WERI-Rb-1 (cell line): ENCODE results near the gene USP17L27.
A peak's percentile ranks its signal among the peaks of the same experiment; 100 is the strongest.
"Not testable (repeated sequence)": the region's sequence is repeated elsewhere in the genome, so short reads cannot be mapped to it uniquely, and the experiment has no call there.

Experiments used
- DNase-seq: peaks from one replicate; pipeline ENCODE4 v3.0.0-alpha.2; 2020
- H3K27ac ChIP-seq: fragments of 250-450 bp; sonication (Bioruptor Pico); 2 replicates; pipeline ENCODE4 v1.5.1; 2020; ENCODE audit warnings: mild to moderate bottlenecking, moderate library complexity
- H3K27me3 ChIP-seq: fragments of 250-450 bp; sonication (Bioruptor Pico); 2 replicates; pipeline ENCODE4 v1.5.1; 2021; ENCODE audit warnings: mild to moderate bottlenecking, low read depth, moderate library complexity; ENCODE audit not compliant: insufficient read depth, severe bottlenecking
- H3K36me3 ChIP-seq: fragments of 250-450 bp; sonication (Bioruptor Pico); 2 replicates; pipeline ENCODE4 v1.5.1; 2020; ENCODE audit warnings: mild to moderate bottlenecking, moderate library complexity
- H3K4me3 ChIP-seq: 2 replicates; pipeline ENCODE4 v1.5.1; 2011; ENCODE audit warnings: low read depth, mild to moderate bottlenecking, control low read depth, low read length
- H3K9me3 ChIP-seq: fragments of 250-450 bp; sonication (Bioruptor Pico); 2 replicates; pipeline ENCODE4 v1.5.1; 2021; ENCODE audit warnings: mild to moderate bottlenecking, moderate library complexity; ENCODE audit not compliant: severe bottlenecking

The USP17L27 gene, protein sequence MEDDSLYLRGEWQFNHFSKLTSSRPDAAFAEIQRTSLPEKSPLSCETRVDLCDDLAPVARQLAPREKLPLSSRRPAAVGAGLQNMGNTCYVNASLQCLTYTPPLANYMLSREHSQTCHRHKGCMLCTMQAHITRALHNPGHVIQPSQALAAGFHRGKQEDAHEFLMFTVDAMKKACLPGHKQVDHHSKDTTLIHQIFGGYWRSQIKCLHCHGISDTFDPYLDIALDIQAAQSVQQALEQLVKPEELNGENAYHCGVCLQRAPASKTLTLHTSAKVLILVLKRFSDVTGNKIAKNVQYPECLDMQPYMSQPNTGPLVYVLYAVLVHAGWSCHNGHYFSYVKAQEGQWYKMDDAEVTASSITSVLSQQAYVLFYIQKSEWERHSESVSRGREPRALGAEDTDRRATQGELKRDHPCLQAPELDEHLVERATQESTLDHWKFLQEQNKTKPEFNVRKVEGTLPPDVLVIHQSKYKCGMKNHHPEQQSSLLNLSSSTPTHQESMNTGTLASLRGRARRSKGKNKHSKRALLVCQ

DNA sequence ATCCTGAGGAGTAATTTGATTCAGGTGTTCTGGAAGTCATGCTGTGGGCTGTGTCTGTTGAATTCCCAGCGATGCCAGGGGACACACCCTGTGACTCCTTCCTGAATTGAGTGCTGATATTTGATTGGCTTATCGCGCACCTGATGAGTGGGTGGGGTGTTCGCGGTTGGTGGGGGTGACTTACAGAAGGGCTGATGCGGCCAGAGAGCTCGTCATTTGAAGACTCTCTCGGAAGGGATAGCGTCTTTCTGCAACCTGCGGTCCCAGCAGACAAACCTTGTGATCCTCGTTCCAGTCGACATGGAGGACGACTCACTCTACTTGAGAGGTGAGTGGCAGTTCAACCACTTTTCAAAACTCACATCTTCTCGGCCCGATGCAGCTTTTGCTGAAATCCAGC is at the start of gene USP17L27:
Gene USP17L27, plus strand, starts transcription at position 301 of the 400 bp plus-strand sequence. Its CDS starts 0 bp downstream, at position 301.
- H3K9me3 ChIP-seq, DNase-seq, H3K27ac ChIP-seq, H3K36me3 ChIP-seq, H3K4me3 ChIP-seq, H3K27me3 ChIP-seq: not testable (repeated sequence)

- not testable (repeated sequence) for H3K36me3 ChIP-seq, H3K27ac ChIP-seq, DNase-seq, H3K4me3 ChIP-seq, H3K27me3 ChIP-seq, H3K9me3 ChIP-seq
Measured at GRCh38 chr4:9324191-9324590, 19.8 kb upstream of the USP17L27 start.

DNA sequence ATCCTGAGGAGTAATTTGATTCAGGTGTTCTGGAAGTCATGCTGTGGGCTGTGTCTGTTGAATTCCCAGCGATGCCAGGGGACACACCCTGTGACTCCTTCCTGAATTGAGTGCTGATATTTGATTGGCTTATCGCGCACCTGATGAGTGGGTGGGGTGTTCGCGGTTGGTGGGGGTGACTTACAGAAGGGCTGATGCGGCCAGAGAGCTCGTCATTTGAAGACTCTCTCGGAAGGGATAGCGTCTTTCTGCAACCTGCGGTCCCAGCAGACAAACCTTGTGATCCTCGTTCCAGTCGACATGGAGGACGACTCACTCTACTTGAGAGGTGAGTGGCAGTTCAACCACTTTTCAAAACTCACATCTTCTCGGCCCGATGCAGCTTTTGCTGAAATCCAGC is 19.1 kb upstream of the USP17L27 start, which contains the start of gene USP17L24:
Gene USP17L24, plus strand, starts transcription at position 301 of the 400 bp plus-strand sequence. Its CDS starts 0 bp downstream, at position 301.
- not testable (repeated sequence) for H3K27ac ChIP-seq, H3K4me3 ChIP-seq, H3K9me3 ChIP-seq, DNase-seq, H3K27me3 ChIP-seq, H3K36me3 ChIP-seq

DNA sequence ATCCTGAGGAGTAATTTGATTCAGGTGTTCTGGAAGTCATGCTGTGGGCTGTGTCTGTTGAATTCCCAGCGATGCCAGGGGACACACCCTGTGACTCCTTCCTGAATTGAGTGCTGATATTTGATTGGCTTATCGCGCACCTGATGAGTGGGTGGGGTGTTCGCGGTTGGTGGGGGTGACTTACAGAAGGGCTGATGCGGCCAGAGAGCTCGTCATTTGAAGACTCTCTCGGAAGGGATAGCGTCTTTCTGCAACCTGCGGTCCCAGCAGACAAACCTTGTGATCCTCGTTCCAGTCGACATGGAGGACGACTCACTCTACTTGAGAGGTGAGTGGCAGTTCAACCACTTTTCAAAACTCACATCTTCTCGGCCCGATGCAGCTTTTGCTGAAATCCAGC is 14.3 kb upstream of the USP17L27 start, which contains the start of gene USP17L25:
Gene USP17L25, plus strand, starts transcription at position 301 of the 400 bp plus-strand sequence. Its CDS starts 0 bp downstream, at position 301.
- H3K4me3 ChIP-seq, H3K9me3 ChIP-seq, DNase-seq, H3K27me3 ChIP-seq, H3K27ac ChIP-seq, H3K36me3 ChIP-seq: not testable (repeated sequence)

DNA sequence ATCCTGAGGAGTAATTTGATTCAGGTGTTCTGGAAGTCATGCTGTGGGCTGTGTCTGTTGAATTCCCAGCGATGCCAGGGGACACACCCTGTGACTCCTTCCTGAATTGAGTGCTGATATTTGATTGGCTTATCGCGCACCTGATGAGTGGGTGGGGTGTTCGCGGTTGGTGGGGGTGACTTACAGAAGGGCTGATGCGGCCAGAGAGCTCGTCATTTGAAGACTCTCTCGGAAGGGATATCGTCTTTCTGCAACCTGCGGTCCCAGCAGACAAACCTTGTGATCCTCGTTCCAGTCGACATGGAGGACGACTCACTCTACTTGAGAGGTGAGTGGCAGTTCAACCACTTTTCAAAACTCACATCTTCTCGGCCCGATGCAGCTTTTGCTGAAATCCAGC is 9.6 kb upstream of the USP17L27 start, which contains the start of gene USP17L26:
Gene USP17L26, plus strand, starts transcription at position 301 of the 400 bp plus-strand sequence. Its CDS starts 0 bp downstream, at position 301.
- H3K36me3 ChIP-seq, H3K27me3 ChIP-seq, H3K9me3 ChIP-seq, H3K27ac ChIP-seq, DNase-seq, H3K4me3 ChIP-seq: not testable (repeated sequence)

GRCh38 chr4:9339103-9339502 is 4.8 kb upstream of the USP17L27 start, which contains the start of gene USP17L5:
Gene USP17L5, plus strand, starts transcription at chr4:9339403. Its CDS starts 0 bp downstream, at chr4:9339403.
- H3K27me3 ChIP-seq, H3K27ac ChIP-seq, H3K36me3 ChIP-seq, H3K9me3 ChIP-seq, DNase-seq, H3K4me3 ChIP-seq: not testable (repeated sequence)

DNA sequence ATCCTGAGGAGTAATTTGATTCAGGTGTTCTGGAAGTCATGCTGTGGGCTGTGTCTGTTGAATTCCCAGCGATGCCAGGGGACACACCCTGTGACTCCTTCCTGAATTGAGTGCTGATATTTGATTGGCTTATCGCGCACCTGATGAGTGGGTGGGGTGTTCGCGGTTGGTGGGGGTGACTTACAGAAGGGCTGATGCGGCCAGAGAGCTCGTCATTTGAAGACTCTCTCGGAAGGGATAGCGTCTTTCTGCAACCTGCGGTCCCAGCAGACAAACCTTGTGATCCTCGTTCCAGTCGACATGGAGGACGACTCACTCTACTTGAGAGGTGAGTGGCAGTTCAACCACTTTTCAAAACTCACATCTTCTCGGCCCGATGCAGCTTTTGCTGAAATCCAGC is 4.6 kb downstream of the USP17L27 start, which contains the start of gene USP17L28:
Gene USP17L28, plus strand, starts transcription at position 301 of the 400 bp plus-strand sequence. Its CDS starts 0 bp downstream, at position 301.
- H3K9me3 ChIP-seq, H3K27ac ChIP-seq, H3K27me3 ChIP-seq, H3K36me3 ChIP-seq, H3K4me3 ChIP-seq, DNase-seq: not testable (repeated sequence)

GRCh38 chr4:9350866-9351265 is 6.9 kb downstream of the USP17L27 start:
- not testable (repeated sequence) for H3K4me3 ChIP-seq, H3K27me3 ChIP-seq, H3K36me3 ChIP-seq, H3K9me3 ChIP-seq, H3K27ac ChIP-seq
- peak; percentile 27 for DNase-seq

DNA sequence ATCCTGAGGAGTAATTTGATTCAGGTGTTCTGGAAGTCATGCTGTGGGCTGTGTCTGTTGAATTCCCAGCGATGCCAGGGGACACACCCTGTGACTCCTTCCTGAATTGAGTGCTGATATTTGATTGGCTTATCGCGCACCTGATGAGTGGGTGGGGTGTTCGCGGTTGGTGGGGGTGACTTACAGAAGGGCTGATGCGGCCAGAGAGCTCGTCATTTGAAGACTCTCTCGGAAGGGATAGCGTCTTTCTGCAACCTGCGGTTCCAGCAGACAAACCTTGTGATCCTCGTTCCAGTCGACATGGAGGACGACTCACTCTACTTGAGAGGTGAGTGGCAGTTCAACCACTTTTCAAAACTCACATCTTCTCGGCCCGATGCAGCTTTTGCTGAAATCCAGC is 9.4 kb downstream of the USP17L27 start, which contains the start of gene USP17L29:
Gene USP17L29, plus strand, starts transcription at position 301 of the 400 bp plus-strand sequence. Its CDS starts 0 bp downstream, at position 301.
- not testable (repeated sequence) for H3K27ac ChIP-seq, H3K9me3 ChIP-seq, H3K27me3 ChIP-seq, H3K36me3 ChIP-seq, DNase-seq, H3K4me3 ChIP-seq

GRCh38 chr4:9362829-9363228 is 18.9 kb downstream of the USP17L27 start, which contains the start of gene USP17L30:
Gene USP17L30, plus strand, starts transcription at chr4:9363129. Its CDS starts 0 bp downstream, at chr4:9363129.
- H3K27me3 ChIP-seq, H3K36me3 ChIP-seq, DNase-seq, H3K4me3 ChIP-seq, H3K27ac ChIP-seq, H3K9me3 ChIP-seq: not testable (repeated sequence)

GRCh38 chr4:9379881-9380280 is 35.9 kb downstream of the USP17L27 start:
- not testable (repeated sequence) for H3K4me3 ChIP-seq, DNase-seq, H3K36me3 ChIP-seq, H3K27ac ChIP-seq, H3K27me3 ChIP-seq, H3K9me3 ChIP-seq

- not testable (repeated sequence) for H3K36me3 ChIP-seq, H3K27me3 ChIP-seq, H3K9me3 ChIP-seq, H3K27ac ChIP-seq, H3K4me3 ChIP-seq
- peak; percentile 61 for DNase-seq
Measured at GRCh38 chr4:9381012-9381534, 37.1 kb downstream of the USP17L27 start.
